GM21447 (cell line): Measurements from ENCODE around the gene KPNA3.

ENCODE experiments used
- ATAC-seq: cut with Tn5 transposase; IDR thresholded peaks from one replicate; pipeline ENCODE4 v1.9.1; 2021; ENCODE audit not compliant: unreplicated experiment

Gene KPNA3

GRCh38 chr13:49681842-49682435 lies 110.5 kb downstream of the KPNA3 start:
- ATAC-seq, result no peak

GRCh38 chr13:49679246-49679645 lies 113.2 kb downstream of the KPNA3 start:
- no peak for ATAC-seq

GRCh38 chr13:49678191-49678914 lies 114.1 kb downstream of the KPNA3 start:
- ATAC-seq, result no peak

DNA sequence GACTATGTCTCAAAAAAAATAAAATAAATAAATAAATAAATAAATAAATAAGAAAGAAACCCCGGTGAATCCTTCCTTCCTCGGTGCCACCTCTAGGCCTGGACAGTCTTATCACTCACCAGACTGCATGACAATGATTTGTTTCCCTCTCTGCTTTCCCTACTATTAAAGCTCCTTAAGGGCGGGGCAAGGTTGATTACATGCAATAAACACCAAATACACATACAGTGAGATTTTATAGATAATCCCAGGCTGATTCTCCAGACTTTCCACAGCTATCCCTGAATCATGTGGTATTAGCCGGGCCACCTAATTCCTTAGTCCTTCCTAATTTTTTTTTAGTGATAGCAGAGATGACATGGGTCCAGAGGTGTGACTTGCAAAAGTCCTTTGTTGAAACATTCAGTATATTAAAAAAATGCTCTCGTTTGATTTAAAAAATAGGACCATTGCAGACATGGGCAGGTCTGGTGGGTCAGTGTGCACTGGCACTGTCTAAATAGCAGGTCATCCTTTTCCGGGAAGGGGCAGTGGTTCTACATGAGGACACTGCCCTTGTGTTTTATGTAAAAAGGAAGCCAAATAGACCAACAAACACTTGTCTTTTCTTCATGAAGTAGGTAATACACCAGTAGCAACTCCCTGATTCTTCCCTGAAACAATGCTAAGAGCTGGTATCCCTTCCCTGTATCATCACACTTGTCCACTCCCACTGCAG lies 115.7 kb downstream of the KPNA3 start:
- ATAC-seq, result no peak

DNA sequence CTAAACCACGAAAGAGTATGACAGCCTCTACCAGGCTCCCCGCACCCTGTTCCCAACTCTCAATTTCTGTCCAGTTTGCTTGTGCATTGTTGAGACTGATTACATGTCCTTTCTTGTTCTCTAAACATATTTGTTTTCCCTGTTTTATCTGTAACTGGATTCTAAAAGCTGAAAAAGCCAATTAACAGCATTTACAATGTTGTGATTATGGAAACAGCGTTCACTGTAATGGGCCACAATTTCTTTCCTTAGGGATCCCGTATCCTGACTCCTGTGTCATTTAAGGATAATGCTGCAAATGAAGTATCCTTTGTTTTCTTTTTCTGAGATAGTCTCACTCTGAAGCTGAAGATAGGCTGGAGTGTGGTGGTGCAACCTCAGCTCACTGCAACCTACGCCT lies 121.7 kb downstream of the KPNA3 start:
- ATAC-seq, result no peak

DNA sequence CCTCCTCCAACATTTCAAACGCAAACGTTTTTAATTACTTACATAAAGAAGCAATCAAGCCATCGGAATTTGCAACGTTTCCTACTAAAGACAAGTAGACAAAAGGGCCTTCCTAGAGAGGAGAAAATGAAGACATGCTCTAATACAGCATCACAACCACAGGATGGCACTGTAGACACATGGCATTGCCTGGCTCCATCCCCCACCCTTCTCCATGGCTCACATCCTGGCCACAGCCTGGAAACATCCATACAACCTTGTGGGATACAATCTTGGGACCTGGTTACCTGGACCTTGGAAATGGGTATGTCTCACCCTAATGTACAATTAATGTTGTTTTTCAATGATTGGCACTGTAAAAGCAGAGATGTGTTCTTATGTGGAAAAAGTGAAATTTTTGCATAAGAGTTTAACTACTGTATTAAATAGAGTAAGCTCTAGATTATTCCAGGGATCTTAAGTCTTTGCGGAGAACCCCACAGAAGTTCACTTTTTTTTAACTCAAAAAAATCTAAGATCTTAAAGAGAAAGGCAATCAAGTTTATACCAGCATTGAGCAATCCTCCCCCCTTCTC lies 122.7 kb downstream of the KPNA3 start:
- ATAC-seq, result no peak

- no peak for ATAC-seq
These were observed 124.7 kb downstream of the KPNA3 start for GRCh38 chr13:49667773-49668172.

DNA sequence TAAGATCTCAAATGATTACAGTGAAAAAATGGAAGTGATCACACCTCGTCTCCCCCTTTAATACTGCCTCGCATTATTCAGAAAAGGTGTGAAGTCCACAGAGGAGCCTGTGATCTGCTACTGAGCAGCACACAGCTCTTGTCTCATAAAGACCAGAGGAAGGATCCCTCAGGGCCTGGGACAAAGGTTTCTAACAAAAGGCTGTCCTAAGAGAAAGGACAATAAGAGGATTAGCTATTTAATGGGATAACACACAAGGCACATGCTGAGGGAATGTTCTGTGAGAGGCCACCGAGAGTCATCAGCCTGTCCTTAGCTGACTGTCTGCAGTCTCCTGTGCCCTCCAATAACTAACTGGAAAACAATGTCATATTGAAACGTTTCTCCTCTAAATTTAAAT lies 127.9 kb downstream of the KPNA3 start:
- no peak for ATAC-seq

DNA sequence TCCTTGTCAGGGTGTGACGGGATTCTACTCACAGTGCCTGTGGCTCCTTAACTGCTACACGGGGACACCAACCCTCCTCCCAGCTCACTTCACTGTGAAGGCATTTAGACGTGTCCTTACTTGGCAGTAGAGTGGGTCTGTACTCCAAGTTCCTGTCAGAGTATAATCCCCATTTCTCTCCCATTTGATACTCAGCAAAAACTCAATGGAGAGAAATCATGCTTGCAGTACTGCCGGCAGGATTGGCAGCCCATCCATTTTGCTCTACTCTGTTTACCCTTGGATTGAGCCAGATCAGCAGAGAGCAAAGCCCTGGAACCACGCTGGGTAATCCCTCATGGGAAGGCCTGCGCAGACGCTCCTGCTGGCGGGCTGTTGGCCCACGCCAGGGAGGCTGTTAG lies 135.2 kb downstream of the KPNA3 start:
- ATAC-seq, result no peak

GRCh38 chr13:49655906-49656305 lies 136.6 kb downstream of the KPNA3 start:
- no peak for ATAC-seq

GRCh38 chr13:49654011-49654410 lies 138.5 kb downstream of the KPNA3 start:
- ATAC-seq, result no peak

GRCh38 chr13:49653478-49653877 lies 139.0 kb downstream of the KPNA3 start:
- ATAC-seq, result no peak

DNA sequence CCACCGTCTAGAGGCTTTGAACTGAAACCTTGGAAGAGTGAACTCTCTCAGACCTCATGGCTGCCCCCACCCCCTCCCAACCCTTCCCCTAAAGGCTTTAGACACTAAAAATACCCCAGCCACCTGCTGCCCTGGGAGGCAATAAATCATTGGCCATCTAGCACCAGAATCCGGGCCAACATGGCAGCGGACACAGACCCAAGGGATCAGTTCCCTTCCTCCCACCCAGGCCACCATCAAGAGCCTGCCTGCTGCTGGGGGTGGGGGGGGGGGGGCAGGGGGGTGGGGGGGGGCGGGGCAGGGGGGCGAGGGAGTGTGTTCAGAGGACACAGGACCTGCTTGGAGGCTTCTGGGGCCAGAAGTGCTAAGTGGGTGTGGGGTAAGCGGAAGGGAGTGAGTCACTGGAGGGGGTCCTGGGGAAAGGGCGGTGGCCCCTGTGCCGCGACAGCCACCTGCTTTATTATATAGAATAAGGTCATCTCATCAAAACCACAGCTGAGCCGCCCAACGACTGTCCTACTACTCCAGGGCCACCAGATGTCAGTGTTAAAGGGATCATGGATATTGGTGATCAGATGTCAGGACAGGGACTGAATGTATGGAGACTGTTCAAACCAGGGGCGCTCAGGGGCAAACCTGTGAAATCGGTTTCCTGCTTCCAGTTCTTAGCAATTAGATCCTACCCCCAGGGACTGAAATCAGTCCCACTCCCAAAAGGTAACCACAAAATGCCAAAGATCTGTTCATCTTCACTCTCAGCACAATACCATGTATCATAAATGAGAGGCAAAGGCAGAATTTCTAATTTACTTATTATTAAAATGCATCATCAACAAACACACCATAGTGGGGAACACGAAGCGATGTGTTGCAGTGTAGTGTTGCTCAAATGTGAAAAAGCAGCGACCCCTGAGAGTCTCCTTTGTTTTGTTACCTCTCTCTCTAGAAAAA lies 139.9 kb downstream of the KPNA3 start:
- no peak for ATAC-seq

- no peak for ATAC-seq
These were observed 140.7 kb downstream of the KPNA3 start for GRCh38 chr13:49651570-49652354.

DNA sequence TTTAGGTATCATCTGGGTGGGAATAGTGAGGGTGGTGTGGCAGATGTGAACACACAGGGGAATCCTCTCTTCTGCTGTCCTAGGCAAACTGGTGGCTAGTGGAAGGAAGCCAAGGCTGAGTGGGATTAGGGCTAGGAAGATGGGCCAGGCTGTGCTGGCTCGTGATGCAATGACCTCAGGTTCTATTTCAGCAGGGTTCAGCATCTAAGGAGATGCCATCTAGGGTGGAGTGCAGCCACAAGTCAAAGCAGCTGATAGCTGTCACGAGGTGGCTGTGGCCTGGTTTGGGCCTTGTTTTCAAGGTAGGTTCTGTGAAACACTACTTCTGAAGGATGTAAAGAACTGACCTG lies 142.5 kb downstream of the KPNA3 start:
- ATAC-seq, result no peak
